CD4-positive, alpha-beta T cell treated with Interleukin-17A for 1 hour (primary cell): ENCODE data around the gene NOP9.
"Not testable (repeated sequence)": the region's sequence is repeated elsewhere in the genome, so short reads cannot be mapped to it uniquely, and the experiment has no call there.

Experiments
- DNase-seq: peaks from one replicate; pipeline ENCODE4 v3.0.0-alpha.2; 2020

The NOP9 gene

DNA sequence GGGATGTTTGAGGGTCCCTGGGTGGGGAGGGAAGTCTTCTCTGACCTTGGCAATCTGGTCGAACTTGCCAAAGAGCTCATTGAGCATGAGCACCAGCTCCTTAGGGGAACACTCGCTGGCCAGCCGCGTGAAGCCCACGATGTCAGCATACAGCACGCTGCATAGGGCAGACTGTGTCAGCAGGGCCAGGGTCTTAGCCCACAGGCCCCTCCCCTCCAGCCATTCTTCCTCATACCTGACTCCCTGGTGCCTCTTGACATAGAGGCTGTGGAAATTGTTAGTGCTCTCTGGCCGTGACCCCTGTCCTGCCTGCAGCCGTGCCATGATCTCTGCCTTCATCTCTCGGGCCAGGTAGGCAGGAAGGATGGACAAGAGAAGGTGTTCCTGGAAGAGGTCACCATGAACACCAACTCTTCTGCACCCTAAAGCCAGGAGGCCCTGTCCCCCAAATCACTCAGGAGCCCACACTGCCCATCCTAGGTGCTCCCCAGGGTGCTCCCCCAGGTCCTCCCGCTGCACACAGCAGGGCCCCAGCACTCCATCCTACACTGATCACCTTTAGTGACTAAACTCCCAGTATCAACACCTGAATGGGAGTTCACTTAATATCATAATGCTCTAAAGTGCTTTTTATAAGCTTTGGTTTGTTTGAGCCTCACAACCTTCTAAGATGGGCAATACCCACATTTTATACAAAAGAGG is 31.5 kb downstream of the NOP9 start:
- DNase-seq = no peak

DNA sequence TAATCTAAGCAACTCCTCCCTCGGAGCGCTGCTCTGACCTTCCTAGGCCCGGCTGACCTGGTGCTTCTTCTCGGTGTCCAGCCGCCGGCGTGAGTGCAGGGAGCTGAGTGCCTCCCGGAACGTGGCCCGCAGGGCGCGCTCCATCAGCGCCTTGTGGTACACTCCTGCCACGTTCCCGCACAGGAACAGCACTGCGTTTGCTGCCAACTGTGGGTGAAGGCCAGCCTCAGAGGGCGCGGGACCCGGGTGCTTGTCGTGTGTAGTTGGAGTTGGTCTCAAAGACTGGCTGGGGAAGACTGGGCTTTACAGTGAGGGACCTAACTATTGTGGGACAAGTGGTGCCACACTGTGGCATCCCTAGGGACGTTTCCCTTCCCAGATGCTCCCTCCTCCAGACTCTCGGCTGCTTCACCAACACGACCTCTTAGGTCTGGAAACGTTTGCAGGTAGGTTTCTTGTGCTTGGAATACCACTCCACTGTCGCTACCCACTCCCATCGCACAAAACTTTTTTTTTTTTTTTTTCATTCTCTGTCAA is 32.1 kb downstream of the NOP9 start:
- DNase-seq = no peak

DNA sequence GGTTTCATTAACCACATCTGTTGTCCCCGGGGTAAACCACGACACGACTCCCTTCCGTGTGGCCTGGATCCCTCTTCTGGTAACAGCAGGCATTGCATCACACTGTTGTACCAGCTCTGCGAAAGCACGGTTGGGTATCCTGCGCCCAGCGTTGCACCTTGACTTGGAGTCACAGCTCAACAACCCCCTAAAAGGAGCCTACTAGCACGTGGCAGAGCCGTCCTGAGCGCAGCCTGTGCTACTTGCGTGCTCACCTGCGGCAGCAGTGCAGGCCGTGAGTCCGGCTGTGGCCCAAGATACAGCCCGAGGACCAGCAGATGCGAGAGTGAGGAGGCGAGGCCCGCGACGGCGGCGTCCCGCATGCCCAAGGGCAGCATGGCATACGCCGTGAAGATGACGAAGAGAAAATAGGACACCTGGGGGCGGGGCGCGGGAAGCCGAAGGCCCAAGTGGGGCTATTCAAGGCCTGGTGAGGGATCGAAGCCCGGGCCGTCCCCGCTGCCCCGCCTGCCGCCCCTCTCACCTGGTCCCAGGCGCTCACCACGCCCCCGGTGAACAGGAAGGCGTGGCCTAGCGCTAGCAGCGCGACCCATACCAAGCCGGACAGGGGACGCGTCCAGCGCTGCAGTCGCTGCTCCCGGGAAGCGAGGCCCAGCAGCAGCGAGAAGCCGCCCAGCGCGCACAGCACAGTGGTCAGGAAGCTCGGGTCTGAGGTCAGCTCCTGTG is 32.8 kb downstream of the NOP9 start:
- peak; percentile 94 for DNase-seq

DNA sequence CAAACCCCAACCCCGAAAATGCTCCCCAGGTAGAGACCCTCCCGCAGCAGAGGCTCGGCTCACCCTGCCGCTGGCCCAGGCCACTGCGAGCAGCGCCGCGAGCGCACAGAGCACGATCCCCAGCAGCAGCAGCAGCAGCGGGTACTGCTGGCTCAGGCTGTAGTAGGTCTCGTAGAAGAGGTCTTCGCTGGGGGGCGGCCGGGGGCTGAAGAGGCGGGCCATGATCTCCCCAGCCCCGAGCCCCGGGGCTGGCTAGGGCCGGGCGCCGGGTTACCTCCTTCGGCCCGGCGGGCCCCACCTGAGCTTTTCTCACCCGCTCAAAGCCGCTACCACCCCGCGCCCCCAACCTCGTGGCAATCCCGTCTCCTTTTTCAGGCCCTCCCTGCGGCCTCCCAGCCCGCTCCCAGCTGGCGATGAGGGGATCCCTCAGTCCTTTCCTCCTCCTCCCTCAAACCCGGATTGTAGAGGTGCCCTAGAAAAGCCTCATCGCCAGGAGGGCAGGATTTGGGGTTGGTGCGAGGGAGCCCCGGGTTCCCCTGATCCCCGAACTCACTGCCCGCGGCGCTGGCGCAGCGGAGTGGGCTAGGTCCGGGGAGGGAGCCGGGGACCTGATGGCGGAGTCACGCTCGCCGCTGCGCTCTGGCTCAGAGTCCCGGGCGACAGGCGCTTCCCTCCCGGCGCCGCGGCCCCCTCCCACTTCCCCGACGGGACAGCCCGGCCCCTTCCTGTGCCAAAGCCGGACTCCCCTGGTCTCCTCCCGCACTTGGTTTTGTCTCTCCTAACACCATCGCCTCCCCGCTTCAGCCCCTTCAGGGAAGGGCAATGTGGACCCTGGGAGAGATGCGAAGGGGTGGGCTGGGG is 35.0 kb downstream of the NOP9 start, which contains the start of gene ADCY4:
TSS of gene ADCY4 (minus strand) at position 641 of the 861 bp plus-strand sequence. CDS start at position 222, 419 bp downstream.
- DNase-seq = no peak

DNA sequence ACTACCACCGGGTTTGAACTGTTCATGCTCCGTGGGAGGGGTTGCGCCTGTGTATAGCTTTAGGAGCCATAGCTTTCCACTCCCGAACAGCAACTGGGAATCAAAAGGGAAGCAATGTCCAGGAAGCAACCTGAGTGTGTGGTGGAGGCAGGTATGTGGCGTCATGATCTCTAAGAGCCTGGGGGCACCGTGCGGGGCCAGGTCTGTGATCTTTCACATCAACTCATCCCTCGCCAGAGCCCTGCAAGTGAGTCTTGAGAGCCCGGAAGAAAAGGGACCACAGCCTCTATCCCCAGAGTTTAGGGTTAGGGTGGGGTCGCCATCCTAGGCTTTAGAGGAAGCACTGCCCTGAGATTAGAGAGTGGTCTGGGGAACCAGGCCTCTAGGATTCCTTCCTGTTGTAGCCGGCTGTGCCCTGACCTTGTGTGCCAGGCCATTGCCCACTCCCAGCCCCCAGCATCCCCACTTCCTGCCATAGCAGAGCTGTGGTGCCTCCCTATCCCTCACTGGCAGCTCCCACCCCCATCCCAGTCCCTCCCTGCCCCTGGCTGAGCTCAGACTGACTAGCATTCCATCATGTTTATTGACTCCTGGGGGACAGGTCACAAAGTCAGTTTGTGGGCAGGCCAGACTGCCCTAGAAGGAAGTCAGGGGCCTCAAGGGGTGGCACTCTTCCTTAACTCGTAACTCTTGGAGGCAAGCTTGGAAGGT is 36.0 kb downstream of the NOP9 start:
- DNase-seq = no peak

DNA sequence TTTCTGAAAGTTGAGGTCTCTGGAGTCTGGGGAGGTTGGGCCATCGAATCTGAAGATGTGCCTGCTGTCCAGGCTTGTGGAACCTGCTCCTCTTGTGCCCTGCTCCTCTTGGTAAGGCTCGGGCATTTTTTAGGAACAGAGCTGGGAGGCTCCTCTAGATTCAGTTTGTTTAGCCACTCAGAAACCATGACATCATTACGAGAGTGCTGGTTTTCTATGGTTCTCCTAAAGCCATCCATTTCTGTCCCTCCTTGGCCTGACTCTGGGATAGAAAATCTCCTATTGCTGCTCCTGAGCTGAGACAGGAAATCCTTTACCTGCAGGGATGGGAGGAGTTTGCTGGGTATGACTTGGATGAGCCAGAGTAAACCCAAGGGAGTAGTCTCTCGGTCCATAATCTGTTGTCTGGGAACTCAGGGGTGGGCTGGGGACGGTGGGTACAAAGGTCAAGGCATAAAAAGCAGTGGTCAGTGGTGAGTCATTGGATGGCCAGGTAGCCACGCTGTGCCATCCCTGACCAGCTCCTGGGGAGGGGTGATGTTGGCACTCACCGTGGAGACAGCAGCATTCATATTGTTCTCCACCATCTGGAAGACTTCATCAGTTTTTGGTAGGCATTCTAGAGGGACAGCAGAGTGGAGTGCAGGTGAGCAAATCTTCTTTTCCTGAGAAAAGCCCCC is 37.6 kb downstream of the NOP9 start:
- DNase-seq = no peak

DNA sequence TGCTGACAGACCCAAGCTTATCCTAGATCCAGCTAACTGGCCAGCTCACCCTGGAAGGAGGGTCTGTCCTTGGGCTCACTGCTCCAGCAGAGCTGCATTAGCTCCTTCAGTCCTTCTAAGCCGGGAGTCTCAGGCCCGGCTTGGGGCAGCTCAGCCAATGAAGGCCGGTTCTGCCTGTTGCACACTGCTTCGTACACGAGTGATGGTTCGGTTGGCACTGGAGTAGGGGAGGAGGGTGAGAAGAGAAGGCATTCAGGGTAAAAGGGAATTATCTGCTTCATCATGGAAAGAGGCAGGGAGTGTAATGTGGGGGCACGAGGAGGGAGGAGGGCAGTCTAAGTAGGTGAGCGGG is 38.1 kb downstream of the NOP9 start:
- DNase-seq = no peak

DNA sequence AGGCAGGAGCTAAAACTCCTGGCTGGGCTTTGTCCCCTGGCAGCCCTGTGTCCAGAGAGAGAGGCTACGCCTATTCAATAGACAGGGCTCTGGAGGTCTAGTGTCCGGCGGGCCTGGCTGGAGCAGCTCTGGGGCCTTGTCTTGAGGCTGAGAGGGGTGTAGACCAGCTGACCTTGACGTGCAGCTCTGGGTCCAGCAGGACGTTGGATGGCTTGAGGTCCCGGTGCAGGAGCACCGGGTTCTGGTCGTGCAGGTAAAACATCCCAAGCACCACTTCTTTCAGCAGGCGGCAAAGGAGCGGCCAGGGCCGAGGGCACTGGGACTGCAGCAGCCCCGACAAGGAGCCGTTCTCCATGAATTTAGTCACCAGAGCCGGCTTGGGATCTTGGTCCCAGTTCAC is 39.2 kb downstream of the NOP9 start:
- DNase-seq = no peak

DNA sequence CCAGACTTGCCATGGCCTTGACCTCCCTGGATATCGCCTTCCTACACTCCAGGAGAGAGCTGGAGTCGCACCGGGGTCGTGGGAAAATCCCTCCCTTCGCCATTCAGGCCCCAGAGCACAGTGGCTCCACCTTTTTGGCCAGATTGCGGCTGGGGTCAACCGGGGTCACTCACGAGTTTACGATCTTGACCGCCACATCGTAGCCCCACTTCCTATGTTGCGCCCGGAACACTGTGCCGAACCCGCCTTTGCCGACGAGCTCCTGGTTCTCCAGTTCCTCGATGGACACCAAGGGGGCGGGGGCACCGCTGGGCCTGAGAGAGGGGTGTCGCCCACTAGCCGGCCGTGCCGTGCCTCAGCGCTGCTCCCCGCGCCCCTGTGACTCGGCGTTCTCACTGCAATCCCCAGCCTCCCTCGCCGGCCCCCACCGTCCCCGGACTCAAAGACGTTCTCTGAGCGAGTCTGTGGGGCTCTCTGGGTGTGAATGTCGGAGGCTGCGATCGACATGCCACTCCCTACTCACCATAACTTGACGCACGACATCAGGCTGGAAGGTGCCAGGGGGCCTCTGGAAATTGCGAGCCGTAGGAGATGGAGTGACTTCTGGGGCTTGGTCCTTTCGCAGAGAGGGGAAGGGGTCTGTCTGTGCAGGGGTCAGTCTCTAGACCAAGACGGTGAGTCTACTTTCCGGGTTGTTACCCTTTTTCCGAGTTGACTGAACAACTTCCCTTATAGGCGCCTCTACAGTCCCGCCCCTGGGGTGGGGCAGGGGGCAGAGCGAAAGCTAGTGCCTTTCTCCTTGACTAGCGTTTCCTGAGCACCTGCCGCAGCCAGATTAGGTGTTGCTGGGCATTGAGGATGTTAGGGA is 39.9 kb downstream of the NOP9 start, which contains the start of gene RIPK3:
TSS of gene RIPK3 (minus strand) at position 708 of the 868 bp plus-strand sequence. CDS start at position 543, 165 bp downstream.
- peak; percentile 70 for DNase-seq

DNA sequence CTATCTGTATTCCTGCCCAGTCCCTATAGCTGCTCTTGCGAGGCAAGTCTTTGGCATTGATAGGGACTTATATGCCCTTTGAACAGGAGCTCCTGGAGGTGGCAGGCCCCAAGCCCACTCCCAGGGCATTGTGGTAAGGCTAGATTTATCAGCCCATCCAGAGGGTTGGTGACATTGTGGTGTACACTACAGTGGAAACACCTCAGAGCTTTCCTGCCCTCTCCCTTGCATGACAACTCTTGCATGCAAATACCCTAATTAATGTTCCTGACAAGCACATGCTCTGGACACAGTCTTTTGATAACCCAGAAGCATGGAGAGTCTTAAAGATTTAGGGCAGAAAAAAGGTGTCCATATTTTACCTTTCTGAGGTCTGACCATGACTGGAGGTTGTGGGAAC is 41.0 kb downstream of the NOP9 start:
- no peak for DNase-seq

DNA sequence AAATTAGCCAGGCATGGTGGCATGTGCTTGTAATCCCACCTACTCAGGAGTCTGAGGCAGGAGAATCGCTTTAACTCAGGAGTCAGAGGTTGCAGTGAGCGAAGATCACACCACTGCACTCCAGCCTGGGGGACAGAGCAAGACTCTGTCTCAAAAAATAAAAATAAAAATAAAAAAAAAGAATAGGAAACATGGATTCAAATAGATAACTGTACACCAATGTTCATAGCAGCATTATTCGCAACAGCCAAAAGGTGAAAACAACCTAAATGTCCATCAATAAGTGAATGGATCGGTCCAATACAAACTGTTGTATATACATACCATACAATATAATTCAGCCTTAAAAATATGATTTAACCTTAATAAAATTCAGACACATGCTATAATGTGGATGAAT is 43.2 kb downstream of the NOP9 start:
- DNase-seq = no peak

DNA sequence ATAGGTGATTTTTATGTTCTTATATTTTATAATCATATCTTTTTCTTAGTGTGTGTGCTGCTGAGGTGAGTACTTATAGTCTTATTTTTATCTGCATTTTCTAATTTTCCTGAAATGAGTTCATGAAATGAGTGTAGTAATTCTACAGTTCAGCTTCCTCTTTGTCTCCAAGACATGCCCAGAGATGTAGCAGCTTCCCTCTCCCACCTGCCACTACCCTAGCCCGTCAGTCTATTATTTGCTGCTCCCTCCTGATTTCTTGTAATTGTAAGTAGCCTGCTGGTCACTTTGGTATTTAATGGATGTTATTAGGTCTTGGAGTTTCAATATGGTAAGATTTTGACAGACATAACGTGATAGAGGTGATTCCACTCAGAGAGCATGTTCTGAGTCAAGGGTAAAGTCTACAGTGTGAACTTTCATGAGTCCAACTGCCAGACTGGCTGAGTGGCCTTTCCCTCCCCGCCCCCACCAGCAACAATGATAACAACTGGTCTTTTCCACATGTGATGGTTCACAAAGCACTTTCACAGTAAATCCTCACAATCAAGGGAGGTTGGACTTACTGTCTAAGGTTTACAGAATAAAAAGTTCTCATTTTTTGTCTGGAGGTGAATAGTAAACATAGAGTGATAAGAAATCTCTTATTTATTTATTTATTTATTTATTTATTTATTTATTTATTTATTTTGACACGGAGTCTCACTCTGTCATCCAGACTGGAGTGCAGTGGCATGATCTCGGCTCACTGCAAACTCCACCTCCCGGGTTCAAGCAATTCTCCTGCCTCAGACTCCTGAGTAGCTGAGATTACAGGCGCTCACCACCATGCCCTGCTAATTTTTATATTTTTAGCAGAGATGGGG is 44.4 kb downstream of the NOP9 start:
- DNase-seq = no peak

DNA sequence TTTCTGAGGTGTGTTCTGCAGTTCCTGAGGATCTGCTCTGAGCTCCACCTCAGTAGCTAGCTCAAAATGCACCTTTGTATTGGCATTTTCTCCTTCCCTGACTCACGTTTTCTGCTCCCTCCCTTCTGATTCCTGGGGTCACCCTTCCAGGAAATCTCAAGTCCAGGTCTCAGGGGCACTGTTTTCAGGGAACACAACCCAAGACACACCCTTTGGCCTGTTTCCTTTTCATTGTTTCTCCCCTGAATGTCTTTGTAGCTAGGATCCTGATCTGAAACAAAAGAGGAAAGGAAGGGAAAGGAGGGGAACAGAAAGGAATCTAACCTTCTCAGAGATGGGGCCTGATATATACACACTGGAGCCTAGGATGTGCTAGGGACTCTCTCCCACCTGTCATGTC is 47.5 kb downstream of the NOP9 start:
- DNase-seq = no peak

DNA sequence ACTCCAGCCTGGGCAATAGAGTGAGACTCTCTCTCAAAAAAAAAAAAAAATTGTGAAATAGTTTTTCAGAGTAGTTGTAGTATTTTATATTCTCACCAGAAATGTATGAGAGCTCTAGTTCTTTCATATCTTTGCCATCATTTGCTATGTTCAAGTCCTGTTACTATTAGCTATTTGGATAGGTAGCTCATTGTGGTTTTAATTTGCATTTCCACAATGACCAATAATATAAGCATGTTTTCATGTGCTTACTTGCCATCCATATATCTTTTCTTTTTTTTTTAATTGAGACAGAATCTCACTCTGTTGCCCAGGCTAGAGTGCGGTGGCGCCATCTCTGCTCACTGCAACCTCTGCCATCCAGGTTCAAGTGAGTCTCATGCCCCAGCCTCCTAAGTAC is 48.5 kb downstream of the NOP9 start:
- no peak for DNase-seq

DNA sequence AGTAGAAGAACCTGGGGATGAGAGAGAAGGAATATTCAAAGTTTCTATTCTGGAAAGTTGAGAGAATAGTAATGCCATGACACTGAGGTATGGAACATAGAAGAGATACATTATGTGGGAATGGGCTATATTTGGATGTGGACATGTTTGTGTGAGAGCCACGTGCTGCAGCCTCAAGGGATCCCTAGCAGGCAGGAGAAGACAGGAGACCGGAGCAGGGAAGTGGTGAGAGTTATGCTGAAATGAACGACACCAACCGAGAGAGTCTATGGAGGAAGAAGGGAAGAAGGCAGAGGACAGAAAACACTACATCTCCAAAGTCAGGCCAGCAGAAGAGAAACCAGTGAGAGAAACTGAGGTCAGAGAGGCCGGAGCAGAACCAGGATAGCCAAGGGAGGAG is 50.1 kb downstream of the NOP9 start:
- DNase-seq = no peak

DNA sequence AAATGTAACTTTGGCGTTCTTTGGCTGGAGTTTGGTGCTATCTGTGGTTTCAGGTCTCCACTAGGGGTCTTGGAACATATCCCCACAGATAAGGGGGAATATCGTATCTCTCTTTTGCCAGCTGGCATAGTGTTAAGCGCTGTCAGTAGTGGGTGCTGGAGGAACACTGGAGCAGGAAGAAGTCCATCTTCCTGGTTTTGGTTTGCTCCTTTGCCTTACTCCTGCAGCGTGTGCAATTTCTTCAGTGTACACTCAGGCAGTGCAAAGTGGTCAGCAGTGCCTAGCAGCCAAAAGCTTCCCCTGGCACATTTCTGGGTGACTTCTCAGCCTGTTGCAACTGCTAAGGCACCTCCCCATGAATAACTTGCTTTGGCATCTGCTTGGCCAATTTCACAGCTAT is 51.9 kb downstream of the NOP9 start:
- no peak for DNase-seq

DNA sequence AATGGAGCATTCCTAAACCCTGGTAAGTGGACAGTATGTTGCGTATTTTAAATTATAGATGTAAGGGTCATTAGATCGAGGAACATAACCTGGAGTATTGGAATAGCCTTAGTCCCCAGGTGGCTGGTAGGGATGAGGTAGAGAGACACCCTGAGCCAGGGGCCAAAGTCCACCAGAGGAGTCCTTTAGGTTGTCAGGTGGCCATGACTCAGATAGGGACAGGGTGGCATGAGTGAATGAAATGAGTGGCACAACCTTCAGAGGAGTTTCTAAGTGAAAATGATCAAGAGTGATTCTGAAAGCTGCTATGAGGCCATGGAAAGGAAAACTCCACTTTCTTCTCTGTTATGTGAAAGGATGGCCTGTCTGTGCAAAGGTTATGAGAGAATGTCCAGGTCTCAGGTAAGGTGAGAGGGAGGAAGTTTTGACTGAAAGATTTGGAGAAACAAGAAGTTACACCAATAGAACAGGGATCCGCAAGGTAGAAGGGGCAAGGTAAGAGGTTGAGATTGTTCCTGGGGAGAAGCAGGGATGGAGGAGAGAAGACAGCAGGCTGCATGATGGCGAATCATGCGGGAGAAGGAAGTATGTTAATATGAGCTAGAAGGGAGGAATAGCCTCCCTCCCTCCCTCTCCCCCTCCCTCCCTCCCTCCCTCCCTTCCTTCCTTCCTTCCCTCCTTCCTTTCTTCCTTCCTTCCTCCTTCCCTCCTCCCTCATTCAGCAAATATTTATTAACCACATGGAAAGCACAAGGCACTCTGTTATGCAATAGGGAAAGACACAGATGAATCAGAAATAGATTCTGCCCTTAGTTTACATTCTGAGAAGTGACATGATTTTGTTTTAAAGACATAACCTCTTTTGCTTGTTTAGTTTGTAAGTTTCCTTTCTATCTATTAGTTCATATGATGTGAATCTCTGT is 54.2 kb downstream of the NOP9 start:
- no peak for DNase-seq

DNA sequence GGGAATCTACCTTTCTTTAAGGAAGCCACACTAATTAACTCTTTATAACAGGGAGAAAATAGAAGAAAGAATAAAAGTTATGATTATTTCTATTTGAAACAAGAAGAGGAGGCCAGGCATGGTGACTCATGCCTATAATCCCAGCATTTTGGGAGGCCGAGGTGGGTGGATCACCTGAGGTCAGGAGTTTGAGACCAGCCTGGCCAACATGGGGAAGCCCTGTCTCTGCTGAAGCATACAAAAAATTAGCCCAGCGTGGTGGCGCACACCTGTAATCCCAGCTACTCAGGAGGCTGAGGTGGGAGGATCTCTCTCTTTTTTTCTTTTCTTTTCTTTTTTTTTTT is 54.8 kb downstream of the NOP9 start:
- not testable (repeated sequence) for DNase-seq

DNA sequence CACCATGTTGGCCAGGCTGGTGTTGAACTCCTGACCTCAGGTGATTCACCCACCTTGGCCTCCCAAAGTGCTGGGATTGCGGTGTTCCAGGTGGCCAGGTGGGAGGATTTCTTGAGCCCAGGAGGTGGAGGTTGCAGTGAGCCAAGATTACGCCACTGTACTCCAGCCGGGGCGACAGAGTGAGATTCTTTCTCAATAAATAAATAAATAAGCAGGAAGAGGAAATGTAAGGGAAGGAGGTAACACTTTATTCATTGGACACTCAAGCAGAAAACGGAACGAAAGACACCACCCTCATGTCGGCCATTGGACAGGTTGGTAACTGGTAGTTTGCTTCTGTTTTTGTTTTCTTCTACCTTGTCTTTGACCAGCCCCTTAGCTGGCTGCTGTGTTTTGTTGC is 55.4 kb downstream of the NOP9 start:
- no peak for DNase-seq
